Measurements from ENCODE around the gene SMC5.

Gene SMC5

DNA sequence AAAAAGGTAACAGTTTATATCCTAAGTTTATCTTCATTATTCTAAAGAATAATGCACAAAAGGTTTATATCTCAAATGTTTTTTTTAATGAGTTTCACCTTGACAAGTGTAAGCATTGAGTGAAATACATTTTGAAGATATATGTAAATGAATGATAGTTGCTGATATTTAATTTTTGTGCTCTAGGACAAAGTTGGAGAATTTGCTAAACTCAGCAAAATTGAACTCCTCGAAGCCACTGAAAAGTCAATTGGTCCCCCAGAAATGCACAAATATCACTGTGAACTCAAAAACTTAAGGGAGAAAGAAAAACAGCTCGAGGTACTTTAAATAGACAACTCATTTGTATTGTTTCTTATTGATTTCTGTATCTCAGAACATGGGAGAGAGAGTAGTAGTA lies 19.5 kb downstream of the SMC5 start:
- no peak overlapping the region for H3K9ac ChIP-seq (ENCODE audit: low read depth, low read length)
- H3K4me3 ChIP-seq (ENCODE audit: low read depth, low read length) = no peak overlapping the region
- H3K9me3 ChIP-seq (ENCODE audit: control insufficient read depth, insufficient read depth, low read length) = no peaks in the 10 kb centered on the region
- H3K36me3 ChIP-seq (ENCODE audit: control insufficient read depth, insufficient read depth, low read length) = no peaks in the 10 kb centered on the region
- H3K4me1 ChIP-seq (ENCODE audit: control insufficient read depth, insufficient read depth, low read length) = no peaks in the 10 kb centered on the region
- H3K27me3 ChIP-seq (ENCODE audit: control insufficient read depth, insufficient read depth, low read length) = no peaks in the 10 kb centered on the region

DNA sequence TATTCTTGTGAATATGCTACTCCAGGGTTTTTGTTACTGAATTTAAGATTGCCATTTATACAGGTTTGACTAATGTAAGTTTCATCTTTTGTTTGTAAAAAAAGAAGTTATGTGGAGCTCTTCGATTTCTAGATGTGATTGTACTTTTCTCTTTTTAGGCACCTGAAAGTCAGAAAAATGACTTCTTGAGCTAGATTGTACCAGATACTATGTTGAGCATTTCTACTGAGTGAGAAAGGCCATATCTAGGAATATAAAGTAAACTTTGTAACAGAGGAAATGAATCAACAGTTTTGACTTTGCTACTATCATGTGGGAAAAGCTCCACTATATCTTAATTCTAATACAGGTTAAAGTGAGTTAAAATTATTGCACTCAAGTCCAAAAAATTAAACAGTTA lies 25.1 kb downstream of the SMC5 start:
- no peak overlapping the region for H3K9ac ChIP-seq (ENCODE audit: low read depth, low read length)
- H3K4me1 ChIP-seq (ENCODE audit: control insufficient read depth, insufficient read depth, low read length) = no peaks in the 10 kb centered on the region
- no peaks in the 10 kb centered on the region for H3K27me3 ChIP-seq (ENCODE audit: control insufficient read depth, insufficient read depth, low read length)
- no peaks in the 10 kb centered on the region for H3K36me3 ChIP-seq (ENCODE audit: control insufficient read depth, insufficient read depth, low read length)
- no peak overlapping the region for H3K4me3 ChIP-seq (ENCODE audit: low read depth, low read length)
- no peaks in the 10 kb centered on the region for H3K9me3 ChIP-seq (ENCODE audit: control insufficient read depth, insufficient read depth, low read length)

- Histone ChIP-seq H3K9me3 (ENCODE audit: control insufficient read depth, insufficient read depth, low read length) (no peaks in the 10 kb centered on the region), H3K36me3 (ENCODE audit: control insufficient read depth, insufficient read depth, low read length) (no peaks in the 10 kb centered on the region), H3K27me3 (ENCODE audit: control insufficient read depth, insufficient read depth, low read length) (no peaks in the 10 kb centered on the region), H3K4me1 (ENCODE audit: control insufficient read depth, insufficient read depth, low read length) (no peaks in the 10 kb centered on the region), H3K9ac (ENCODE audit: low read depth, low read length) (no peak overlapping the region), H3K4me3 (ENCODE audit: low read depth, low read length) (no peak overlapping the region)
Measured at GRCh38 chr9:70285246-70285645, 26.5 kb downstream of the SMC5 start.

- H3K9ac ChIP-seq (ENCODE audit: low read depth, low read length) = no peak overlapping the region
- H3K9me3 ChIP-seq (ENCODE audit: control insufficient read depth, insufficient read depth, low read length) = no peaks in the 10 kb centered on the region
- H3K27me3 ChIP-seq (ENCODE audit: control insufficient read depth, insufficient read depth, low read length) = no peaks in the 10 kb centered on the region
- no peak overlapping the region for H3K4me3 ChIP-seq (ENCODE audit: low read depth, low read length)
- H3K4me1 ChIP-seq (ENCODE audit: control insufficient read depth, insufficient read depth, low read length) = no peaks in the 10 kb centered on the region
- no peaks in the 10 kb centered on the region for H3K36me3 ChIP-seq (ENCODE audit: control insufficient read depth, insufficient read depth, low read length)
Measured at GRCh38 chr9:70285981-70286598, 27.3 kb downstream of the SMC5 start.

DNA sequence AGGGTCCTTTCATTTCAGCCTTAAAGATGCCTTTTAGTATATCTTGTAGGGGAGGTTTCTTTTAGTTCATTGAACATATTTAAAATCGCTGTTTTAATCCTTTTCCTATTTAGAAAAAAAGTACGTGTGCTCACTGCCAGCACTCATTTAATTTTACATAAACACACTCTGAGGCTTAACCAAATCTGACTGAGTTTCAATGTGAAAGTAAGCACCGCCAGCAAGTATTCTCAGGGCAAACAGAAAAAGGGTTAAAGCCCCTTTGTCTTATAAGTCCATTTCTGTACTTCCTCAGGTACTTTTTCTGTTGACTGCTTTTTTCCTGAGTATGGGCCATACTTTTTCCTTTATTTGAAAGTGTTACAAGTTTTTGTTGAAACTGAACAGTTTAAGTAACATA lies 31.8 kb downstream of the SMC5 start:
- Histone ChIP-seq H3K4me3 (ENCODE audit: low read depth, low read length) (no peak overlapping the region), H3K36me3 (ENCODE audit: control insufficient read depth, insufficient read depth, low read length) (no peaks in the 10 kb centered on the region), H3K4me1 (ENCODE audit: control insufficient read depth, insufficient read depth, low read length) (no peaks in the 10 kb centered on the region)

DNA sequence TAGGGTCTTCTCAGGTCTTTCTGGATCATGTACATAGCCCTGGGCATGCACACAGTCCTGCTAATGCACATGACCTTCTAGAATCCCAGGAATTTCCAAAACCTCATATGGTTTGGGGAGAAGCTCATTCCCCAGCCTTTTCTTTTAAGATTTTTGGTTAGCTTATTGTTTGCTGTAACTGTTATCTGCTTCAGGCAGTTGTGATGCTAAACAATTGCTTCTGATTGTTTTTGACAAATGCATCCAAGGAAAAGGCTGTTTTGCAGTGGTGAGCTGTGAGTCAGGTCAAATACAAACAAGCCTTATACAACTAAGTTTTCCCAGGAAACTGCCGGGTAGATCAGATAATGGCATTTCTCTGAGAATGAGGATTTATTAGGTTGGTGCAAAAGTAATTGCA lies 32.7 kb downstream of the SMC5 start:
- no peaks in the 10 kb centered on the region for H3K4me1 ChIP-seq (ENCODE audit: control insufficient read depth, insufficient read depth, low read length)
- no peaks in the 10 kb centered on the region for H3K36me3 ChIP-seq (ENCODE audit: control insufficient read depth, insufficient read depth, low read length)
- H3K9me3 ChIP-seq (ENCODE audit: control insufficient read depth, insufficient read depth, low read length) = peaks cover 3% of the 10 kb centered on the region

More for the DNA sequence above, 31.8 kb downstream of the SMC5 start:
- Histone ChIP-seq H3K27me3 (ENCODE audit: control insufficient read depth, insufficient read depth, low read length) (no peaks in the 10 kb centered on the region), H3K9ac (ENCODE audit: low read depth, low read length) (no peak overlapping the region), H3K9me3 (ENCODE audit: control insufficient read depth, insufficient read depth, low read length) (peaks cover 3% of the 10 kb centered on the region)

GRCh38 chr9:70292253-70292652 lies 33.5 kb downstream of the SMC5 start:
- Histone ChIP-seq H3K9ac (ENCODE audit: low read depth, low read length) (no peak overlapping the region), H3K36me3 (ENCODE audit: control insufficient read depth, insufficient read depth, low read length) (no peaks in the 10 kb centered on the region), H3K9me3 (ENCODE audit: control insufficient read depth, insufficient read depth, low read length) (peaks cover 3% of the 10 kb centered on the region), H3K4me1 (ENCODE audit: control insufficient read depth, insufficient read depth, low read length) (no peaks in the 10 kb centered on the region), H3K27me3 (ENCODE audit: control insufficient read depth, insufficient read depth, low read length) (no peaks in the 10 kb centered on the region), H3K4me3 (ENCODE audit: low read depth, low read length) (no peak overlapping the region)

More for the DNA sequence above, 32.7 kb downstream of the SMC5 start:
- Histone ChIP-seq H3K9ac (ENCODE audit: low read depth, low read length) (no peak overlapping the region), H3K4me3 (ENCODE audit: low read depth, low read length) (no peak overlapping the region), H3K27me3 (ENCODE audit: control insufficient read depth, insufficient read depth, low read length) (no peaks in the 10 kb centered on the region)

DNA sequence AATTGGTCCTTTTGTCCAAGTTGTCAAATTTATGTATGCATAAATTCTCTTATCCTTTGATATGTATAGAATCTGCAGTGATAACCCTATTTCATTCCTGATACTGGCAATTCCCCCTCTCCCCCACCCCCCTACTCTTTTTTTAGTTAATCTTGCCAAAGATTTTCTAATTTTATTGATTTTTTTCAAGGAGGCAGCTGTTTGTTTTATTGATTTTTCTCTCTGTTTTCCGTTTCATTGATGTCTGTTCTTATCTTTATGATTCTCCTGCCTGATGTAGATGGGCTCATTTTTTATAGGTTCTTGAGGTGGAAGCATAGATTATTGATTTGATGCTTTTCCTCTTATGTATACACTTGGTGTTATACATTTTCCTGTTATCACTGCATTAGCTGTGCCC lies 34.4 kb downstream of the SMC5 start:
- H3K36me3 ChIP-seq (ENCODE audit: control insufficient read depth, insufficient read depth, low read length) = no peaks in the 10 kb centered on the region
- H3K27me3 ChIP-seq (ENCODE audit: control insufficient read depth, insufficient read depth, low read length) = no peaks in the 10 kb centered on the region
- H3K4me3 ChIP-seq (ENCODE audit: low read depth, low read length) = no peak overlapping the region
- no peak overlapping the region for H3K9ac ChIP-seq (ENCODE audit: low read depth, low read length)
- H3K4me1 ChIP-seq (ENCODE audit: control insufficient read depth, insufficient read depth, low read length) = no peaks in the 10 kb centered on the region
- H3K9me3 ChIP-seq (ENCODE audit: control insufficient read depth, insufficient read depth, low read length) = peaks cover 3% of the 10 kb centered on the region

- Histone ChIP-seq H3K9ac (ENCODE audit: low read depth, low read length) (no peak overlapping the region), H3K4me3 (ENCODE audit: low read depth, low read length) (no peak overlapping the region), H3K9me3 (ENCODE audit: control insufficient read depth, insufficient read depth, low read length) (no peaks in the 10 kb centered on the region), H3K36me3 (ENCODE audit: control insufficient read depth, insufficient read depth, low read length) (peaks cover 5% of the 10 kb centered on the region), H3K27me3 (ENCODE audit: control insufficient read depth, insufficient read depth, low read length) (no peaks in the 10 kb centered on the region), H3K4me1 (ENCODE audit: control insufficient read depth, insufficient read depth, low read length) (no peaks in the 10 kb centered on the region)
Measured at GRCh38 chr9:70297141-70297540, 38.4 kb downstream of the SMC5 start.

GRCh38 chr9:70298245-70298771 lies 39.5 kb downstream of the SMC5 start:
- H3K4me1 ChIP-seq (ENCODE audit: control insufficient read depth, insufficient read depth, low read length) = no peaks in the 10 kb centered on the region
- H3K9me3 ChIP-seq (ENCODE audit: control insufficient read depth, insufficient read depth, low read length) = no peaks in the 10 kb centered on the region
- H3K27me3 ChIP-seq (ENCODE audit: control insufficient read depth, insufficient read depth, low read length) = no peaks in the 10 kb centered on the region
- no peak overlapping the region for H3K9ac ChIP-seq (ENCODE audit: low read depth, low read length)
- no peak overlapping the region for H3K4me3 ChIP-seq (ENCODE audit: low read depth, low read length)
- peaks cover 6% of the 10 kb centered on the region for H3K36me3 ChIP-seq (ENCODE audit: control insufficient read depth, insufficient read depth, low read length)

DNA sequence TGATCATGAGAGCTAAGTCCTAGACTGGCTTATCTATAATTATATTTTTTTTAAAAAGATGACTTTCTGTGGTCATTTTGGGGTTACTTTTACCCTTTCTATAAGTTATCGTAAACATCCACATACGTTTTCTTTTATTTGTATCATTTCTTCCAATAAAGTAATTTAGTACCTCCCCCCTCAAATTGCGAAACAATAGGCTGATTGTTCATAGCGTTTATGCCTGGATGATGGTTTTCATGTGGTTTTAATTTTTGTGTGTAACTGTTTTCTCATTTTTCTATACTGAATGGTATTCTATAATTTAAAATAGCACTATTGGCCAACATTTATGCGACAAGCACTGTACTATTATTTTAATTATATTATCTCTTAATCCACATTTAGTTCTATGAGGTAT lies 44.5 kb downstream of the SMC5 start:
- Histone ChIP-seq H3K4me1 (ENCODE audit: control insufficient read depth, insufficient read depth, low read length) (no peaks in the 10 kb centered on the region), H3K9ac (ENCODE audit: low read depth, low read length) (no peak overlapping the region), H3K9me3 (ENCODE audit: control insufficient read depth, insufficient read depth, low read length) (no peaks in the 10 kb centered on the region), H3K4me3 (ENCODE audit: low read depth, low read length) (no peak overlapping the region), H3K36me3 (ENCODE audit: control insufficient read depth, insufficient read depth, low read length) (peaks cover 6% of the 10 kb centered on the region), H3K27me3 (ENCODE audit: control insufficient read depth, insufficient read depth, low read length) (no peaks in the 10 kb centered on the region)

DNA sequence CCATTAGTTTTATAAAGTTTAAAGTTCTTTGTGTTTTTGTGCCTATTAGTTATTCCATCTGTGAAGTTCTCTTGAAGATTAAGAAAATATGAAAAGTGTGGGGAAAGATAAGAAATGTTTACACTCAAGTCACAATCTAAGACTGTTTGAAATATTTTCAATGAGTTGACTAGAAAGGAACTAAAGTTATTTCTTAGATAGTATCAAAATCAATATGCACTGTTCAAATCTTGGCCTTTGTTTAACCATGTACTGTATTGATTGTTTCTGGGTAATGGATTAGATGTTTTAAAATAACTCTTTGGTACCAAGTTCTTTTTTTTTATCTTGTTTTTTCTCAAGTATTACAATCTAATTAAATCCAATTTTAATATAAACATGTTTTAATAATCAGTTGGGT lies 46.0 kb downstream of the SMC5 start:
- H3K27me3 ChIP-seq (ENCODE audit: control insufficient read depth, insufficient read depth, low read length) = no peaks in the 10 kb centered on the region
- peaks cover 6% of the 10 kb centered on the region for H3K36me3 ChIP-seq (ENCODE audit: control insufficient read depth, insufficient read depth, low read length)
- H3K4me1 ChIP-seq (ENCODE audit: control insufficient read depth, insufficient read depth, low read length) = no peaks in the 10 kb centered on the region
- no peaks in the 10 kb centered on the region for H3K9me3 ChIP-seq (ENCODE audit: control insufficient read depth, insufficient read depth, low read length)
- H3K4me3 ChIP-seq (ENCODE audit: low read depth, low read length) = no peak overlapping the region
- H3K9ac ChIP-seq (ENCODE audit: low read depth, low read length) = no peak overlapping the region

Measured in iPS-15b (cell line).